LNCAP (cell line): ENCODE data around the gene TGM3.

Experiments
- TF ChIP-seq, protein P1 (sequence below): fragments of 450-650 bp; IDR thresholded peaks from 2 replicates; pipeline ENCODE4 v1.5.1; 2017; ENCODE audit warnings: mild to moderate bottlenecking

Gene TGM3

GRCh38 chr20:2385496-2385895, 89.7 kb downstream of the TGM3 start:
- TF ChIP-seq, protein P1, sequence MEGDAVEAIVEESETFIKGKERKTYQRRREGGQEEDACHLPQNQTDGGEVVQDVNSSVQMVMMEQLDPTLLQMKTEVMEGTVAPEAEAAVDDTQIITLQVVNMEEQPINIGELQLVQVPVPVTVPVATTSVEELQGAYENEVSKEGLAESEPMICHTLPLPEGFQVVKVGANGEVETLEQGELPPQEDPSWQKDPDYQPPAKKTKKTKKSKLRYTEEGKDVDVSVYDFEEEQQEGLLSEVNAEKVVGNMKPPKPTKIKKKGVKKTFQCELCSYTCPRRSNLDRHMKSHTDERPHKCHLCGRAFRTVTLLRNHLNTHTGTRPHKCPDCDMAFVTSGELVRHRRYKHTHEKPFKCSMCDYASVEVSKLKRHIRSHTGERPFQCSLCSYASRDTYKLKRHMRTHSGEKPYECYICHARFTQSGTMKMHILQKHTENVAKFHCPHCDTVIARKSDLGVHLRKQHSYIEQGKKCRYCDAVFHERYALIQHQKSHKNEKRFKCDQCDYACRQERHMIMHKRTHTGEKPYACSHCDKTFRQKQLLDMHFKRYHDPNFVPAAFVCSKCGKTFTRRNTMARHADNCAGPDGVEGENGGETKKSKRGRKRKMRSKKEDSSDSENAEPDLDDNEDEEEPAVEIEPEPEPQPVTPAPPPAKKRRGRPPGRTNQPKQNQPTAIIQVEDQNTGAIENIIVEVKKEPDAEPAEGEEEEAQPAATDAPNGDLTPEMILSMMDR, result no peak

- TF ChIP-seq, protein P1, result no peak
These were observed 90.8 kb downstream of the TGM3 start for GRCh38 chr20:2386516-2387179.

- TF ChIP-seq, protein P1, result peak; percentile 70
These were observed 91.4 kb downstream of the TGM3 start for GRCh38 chr20:2387180-2387577.

DNA sequence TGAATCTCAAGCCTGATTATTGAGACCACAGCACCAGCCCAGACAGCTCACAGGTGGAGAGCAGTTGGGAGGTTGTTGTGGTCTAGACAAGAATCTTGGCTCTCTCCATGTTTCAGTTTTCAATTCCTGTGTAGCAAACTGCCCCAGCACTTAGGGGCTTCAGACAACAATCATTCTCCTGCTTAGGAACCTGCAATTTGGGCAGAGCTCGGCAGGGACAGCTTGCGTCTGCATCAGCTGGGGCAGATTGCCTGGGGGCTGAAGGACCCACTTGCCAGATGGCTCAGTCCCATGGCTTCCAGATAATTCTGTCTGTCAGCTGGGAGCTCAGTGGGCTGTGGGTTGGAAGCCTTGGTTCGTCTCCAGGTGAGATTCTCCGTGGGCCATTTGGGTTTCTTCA, 91.8 kb downstream of the TGM3 start:
- TF ChIP-seq, protein P1, result no peak
